BLaER1 treated with 17β-estradiol and CSF1 and Interleukin-3, amounts not matched to agents 10 nM and 100 nM (cell line): ENCODE data around the gene FBXO33.

Experiments
- H3K27ac ChIP-seq, 11 experiments: shearing (Covaris generic); formaldehyde crosslinking; 2 replicates each; pipeline ENCODE4 v1.8.1; 2022
- H3K27me3 ChIP-seq, 11 experiments: shearing (Covaris generic); formaldehyde crosslinking; 2 replicates each; pipeline ENCODE4 v1.8.1; 2022
- H3K36me3 ChIP-seq, 11 experiments: shearing (Covaris generic); formaldehyde crosslinking; 2 replicates each; pipeline ENCODE4 v1.8.1; 2022
- H3K4me1 ChIP-seq, 10 experiments: shearing (Covaris generic); formaldehyde crosslinking; 2 replicates each; pipeline ENCODE4 v1.8.1; 2022
- H3K4me2 ChIP-seq, 11 experiments: shearing (Covaris generic); formaldehyde crosslinking; 2 replicates each; pipeline ENCODE4 v1.8.1; 2022
- H3K4me3 ChIP-seq, 10 experiments: shearing (Covaris generic); formaldehyde crosslinking; 2 replicates each; pipeline ENCODE4 v1.8.1; 2022
- H3K9ac ChIP-seq, 11 experiments: shearing (Covaris generic); formaldehyde crosslinking; 2 replicates each; pipeline ENCODE4 v1.8.1; 2022
- H3K9me3 ChIP-seq, 11 experiments: shearing (Covaris generic); formaldehyde crosslinking; replicated peaks in 1 of 11; 2 replicates each; pipeline ENCODE4 v1.8.1; 2022
- H4K20me1 ChIP-seq, 11 experiments: shearing (Covaris generic); formaldehyde crosslinking; 2 replicates each; pipeline ENCODE4 v1.8.1; 2022
- Cebpa-rat ChIP-seq, 11 experiments: shearing (Covaris generic); IDR thresholded peaks; 2 replicates each; pipeline ENCODE4 v1.8.1; 2022

The FBXO33 gene, protein sequence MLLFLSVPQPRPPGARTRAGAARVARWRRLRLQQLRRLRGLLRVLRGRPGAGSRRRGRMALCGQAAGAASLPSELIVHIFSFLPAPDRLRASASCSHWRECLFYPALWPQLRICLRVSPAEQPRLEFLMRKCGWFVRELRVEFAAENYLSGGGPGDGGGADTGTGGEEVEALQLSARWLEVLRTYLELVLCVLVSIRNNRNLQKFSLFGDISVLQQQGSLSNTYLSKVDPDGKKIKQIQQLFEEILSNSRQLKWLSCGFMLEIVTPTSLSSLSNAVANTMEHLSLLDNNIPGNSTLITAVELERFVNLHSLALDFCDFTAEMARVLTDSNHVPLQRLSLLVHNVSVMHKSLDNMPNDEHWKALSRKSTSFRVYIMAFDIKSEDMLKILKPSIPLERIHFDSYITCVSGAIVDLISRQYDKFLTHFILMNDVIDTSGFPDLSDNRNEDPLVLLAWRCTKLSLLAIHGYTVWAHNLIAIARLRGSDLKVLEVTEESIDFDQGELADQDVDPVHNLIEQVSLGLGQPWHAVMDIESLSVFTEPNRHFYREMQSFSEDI

DNA sequence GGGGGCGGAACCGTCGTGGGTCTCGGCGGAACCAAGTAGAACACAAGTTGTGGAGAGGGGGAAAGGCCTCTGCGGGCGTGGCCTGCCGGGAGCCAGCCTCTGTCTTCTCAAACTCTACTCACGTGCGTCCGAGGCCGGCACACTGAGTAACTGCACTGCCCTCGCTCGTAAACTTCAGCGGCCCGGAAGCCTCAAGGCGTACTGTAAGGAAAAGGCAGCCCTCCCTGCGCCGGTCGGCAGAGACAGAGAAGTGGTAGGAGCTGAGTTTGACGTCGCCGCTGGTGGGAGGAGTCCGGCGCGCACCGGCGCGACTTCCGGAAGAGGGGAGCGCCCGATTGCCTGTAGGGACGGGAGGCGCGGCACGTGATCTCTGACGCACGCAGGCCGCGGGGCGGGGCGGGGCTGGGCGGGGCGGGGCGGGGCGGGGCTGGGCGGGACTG lies at the start of gene FBXO33:
Gene FBXO33, minus strand, starts transcription at position 255 of the 440 bp plus-strand sequence. CDS start 271 bp downstream, outside the sequence.
- peaks cover 22 to 41% (median 35%) of the 10 kb centered on the region in 10 experiments for H3K4me1 ChIP-seq
- peak within 1 kb of the TSS; percentile 98 to 100 (median 100) for H3K9ac ChIP-seq
- H3K4me2 ChIP-seq, result peak within 1 kb of the TSS; percentile 84 to 97 (median 93)

GRCh38 chr14:39474416-39474911 lies 42.2 kb upstream of the FBXO33 start:
- peaks cover 0 to 5% (median 0%) of the 10 kb centered on the region in 10 experiments; a peak in 1 of 20 replicates for H3K4me1 ChIP-seq

More for the DNA sequence above, at the start of gene FBXO33:
- peak within 1 kb of the TSS; percentile 84 to 99 (median 96) for H3K4me3 ChIP-seq
- H3K27ac ChIP-seq, result peak within 1 kb of the TSS; percentile 98 to 100 (median 100)
- H3K9me3 ChIP-seq, result no peaks in the 10 kb centered on the region
- peaks cover 36 to 48% (median 46%) of the 10 kb centered on the region in 11 experiments for H4K20me1 ChIP-seq
- TF ChIP-seq Cebpa-rat (IDR thresholded peaks at IDR 0.05), result no peak
- H3K36me3 ChIP-seq, result no peaks in the 10 kb centered on the region
- no peaks in the 10 kb centered on the region for H3K27me3 ChIP-seq

DNA sequence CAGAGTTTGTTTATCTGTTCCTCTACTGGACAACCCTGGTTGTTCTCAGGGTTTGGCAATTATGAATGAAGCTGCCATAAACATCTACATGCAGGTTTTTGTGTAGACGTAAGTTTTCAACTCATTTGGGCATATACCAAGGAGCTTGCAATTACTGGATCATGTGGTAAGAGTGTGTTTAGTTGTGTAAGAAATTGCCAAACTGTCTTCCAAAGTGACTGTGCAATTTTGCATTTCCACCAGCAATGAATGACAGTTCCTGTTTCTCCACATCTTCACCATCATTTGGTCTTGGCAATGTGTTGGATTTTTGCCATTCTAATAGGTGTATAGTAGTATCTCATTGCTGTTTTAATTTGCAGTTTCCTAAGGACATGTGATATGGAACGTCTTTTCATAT lies 39.8 kb upstream of the FBXO33 start:
- H3K9ac ChIP-seq, result no peak overlapping the region
- H3K9me3 ChIP-seq, result peaks cover 0 to 11% (median 5%) of the 10 kb centered on the region in 11 experiments; a peak in 10 of 22 replicates
- peaks cover 0 to 5% (median 0%) of the 10 kb centered on the region in 10 experiments; a peak in 1 of 20 replicates for H3K4me1 ChIP-seq
- no peaks in the 10 kb centered on the region for H4K20me1 ChIP-seq
- peak in 1 of 11 experiments; percentile 58; a peak in 2 of 22 replicates for TF ChIP-seq Cebpa-rat (IDR thresholded peaks at IDR 0.05)
- H3K4me2 ChIP-seq, result no peak overlapping the region
- no peaks in the 10 kb centered on the region for H3K36me3 ChIP-seq
- H3K4me3 ChIP-seq, result no peak overlapping the region
- H3K27me3 ChIP-seq, result no peaks in the 10 kb centered on the region
- H3K27ac ChIP-seq, result peak overlapping the region in 3 of 11 experiments; percentile 14 to 40 (median 22); a peak in 1 of 22 replicates

More at GRCh38 chr14:39474416-39474911, 42.2 kb upstream of the FBXO33 start:
- no peak overlapping the region for H3K4me3 ChIP-seq
- no peaks in the 10 kb centered on the region for H4K20me1 ChIP-seq
- no peaks in the 10 kb centered on the region for H3K36me3 ChIP-seq
- H3K27ac ChIP-seq, result no peak overlapping the region
- H3K27me3 ChIP-seq, result no peaks in the 10 kb centered on the region
- H3K9ac ChIP-seq, result no peak overlapping the region
- H3K9me3 ChIP-seq, result peaks cover 0 to 18% (median 8%) of the 10 kb centered on the region in 11 experiments; a peak in 10 of 22 replicates
- no peak for TF ChIP-seq Cebpa-rat (IDR thresholded peaks at IDR 0.05)
- H3K4me2 ChIP-seq, result no peak overlapping the region

- Histone ChIP-seq H3K4me3 (no peak overlapping the region), H3K36me3 (no peaks in the 10 kb centered on the region), H3K4me2 (no peak overlapping the region), H4K20me1 (no peaks in the 10 kb centered on the region), H3K9ac (no peak overlapping the region), H3K4me1 (peaks cover 0 to 5% (median 0%) of the 10 kb centered on the region in 10 experiments; a peak in 1 of 20 replicates), H3K27me3 (no peaks in the 10 kb centered on the region), H3K27ac (no peak overlapping the region), H3K9me3 (no peaks in the 10 kb centered on the region; a peak in 1 of 22 replicates)
- TF ChIP-seq Cebpa-rat (IDR thresholded peaks at IDR 0.05), result no peak
Measured at GRCh38 chr14:39469094-39469710, 37.0 kb upstream of the FBXO33 start.

DNA sequence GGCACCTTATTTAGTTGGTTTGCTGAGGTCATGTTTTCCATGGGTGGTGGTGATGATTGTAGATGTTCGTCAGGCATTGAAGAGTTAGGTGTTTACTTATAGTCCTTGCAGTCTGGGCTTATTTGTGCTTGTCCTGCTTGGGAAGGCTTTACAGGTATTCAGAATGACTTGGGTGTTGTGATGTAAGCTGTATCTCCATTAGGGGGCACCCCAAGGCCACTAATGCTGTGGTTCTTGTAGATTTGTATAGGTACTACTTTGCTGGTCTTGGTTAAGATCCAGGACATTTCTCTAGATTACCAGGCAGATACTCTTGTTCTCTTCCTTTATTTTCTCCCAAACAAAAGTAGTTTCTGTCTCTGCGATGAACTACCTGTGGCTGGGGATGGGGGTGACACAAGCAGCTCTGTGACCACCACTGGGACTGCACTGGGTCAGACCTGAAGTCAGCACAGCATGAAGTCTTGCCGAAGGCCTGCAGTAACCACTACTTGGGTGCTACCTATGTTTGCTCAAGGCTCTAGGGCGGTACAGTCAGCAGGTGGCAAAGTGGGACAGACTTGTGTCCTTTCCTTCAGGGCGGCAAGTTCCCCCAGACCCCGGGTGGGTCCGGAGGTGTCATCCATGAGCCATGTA lies 35.8 kb upstream of the FBXO33 start:
- H3K4me1 ChIP-seq, result peaks cover 0 to 5% (median 0%) of the 10 kb centered on the region in 10 experiments; a peak in 1 of 20 replicates
- no peaks in the 10 kb centered on the region for H3K27me3 ChIP-seq
- no peak overlapping the region for H3K9ac ChIP-seq
- TF ChIP-seq Cebpa-rat (IDR thresholded peaks at IDR 0.05), result no peak
- H3K4me2 ChIP-seq, result no peak overlapping the region
- H4K20me1 ChIP-seq, result no peaks in the 10 kb centered on the region
- H3K27ac ChIP-seq, result no peak overlapping the region
- H3K36me3 ChIP-seq, result no peaks in the 10 kb centered on the region
- no peaks in the 10 kb centered on the region; a peak in 1 of 22 replicates for H3K9me3 ChIP-seq
- H3K4me3 ChIP-seq, result no peak overlapping the region

DNA sequence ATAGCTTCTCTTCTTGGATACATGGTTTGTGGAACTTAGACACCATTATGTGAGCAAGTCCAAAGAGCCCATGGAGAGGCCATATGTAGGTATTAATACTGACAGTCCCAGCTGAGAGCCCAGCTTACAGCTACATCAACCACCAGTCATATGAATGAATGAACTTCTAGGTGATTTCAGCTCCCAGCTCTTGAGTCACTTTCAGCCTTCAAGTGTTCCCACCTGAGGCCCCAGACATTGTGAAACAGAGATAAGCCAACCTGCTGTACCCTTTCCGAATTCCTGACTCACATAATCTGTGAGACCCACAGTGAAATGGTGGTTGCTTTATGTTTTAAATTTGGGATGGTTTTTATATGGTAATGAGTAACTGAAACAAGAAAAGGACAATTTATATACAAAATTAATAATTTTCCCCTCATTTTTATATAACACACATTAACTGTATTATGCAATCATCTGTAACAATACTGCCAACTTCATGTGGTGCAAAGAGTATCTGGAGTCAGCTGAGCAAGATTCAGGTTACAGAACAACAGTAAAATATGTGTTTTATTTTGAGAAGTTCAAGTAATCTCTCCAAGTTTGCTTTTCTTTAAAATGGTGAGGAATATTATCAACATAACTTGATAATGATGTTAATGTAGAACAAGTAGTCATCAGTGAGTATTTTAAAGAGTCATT lies 27.7 kb upstream of the FBXO33 start:
- H4K20me1 ChIP-seq, result no peaks in the 10 kb centered on the region
- no peaks in the 10 kb centered on the region for H3K4me1 ChIP-seq
- H3K9ac ChIP-seq, result no peak overlapping the region
- H3K9me3 ChIP-seq, result no peaks in the 10 kb centered on the region
- no peak overlapping the region for H3K4me3 ChIP-seq
- no peak overlapping the region for H3K4me2 ChIP-seq
- no peaks in the 10 kb centered on the region for H3K36me3 ChIP-seq
- no peaks in the 10 kb centered on the region for H3K27me3 ChIP-seq
- no peak overlapping the region for H3K27ac ChIP-seq
- TF ChIP-seq Cebpa-rat (IDR thresholded peaks at IDR 0.05), result no peak

- TF ChIP-seq Cebpa-rat (IDR thresholded peaks at IDR 0.05), result no peak
- H3K4me2 ChIP-seq, result no peak overlapping the region
- no peak overlapping the region for H3K27ac ChIP-seq
- no peaks in the 10 kb centered on the region for H4K20me1 ChIP-seq
- no peak overlapping the region for H3K9ac ChIP-seq
- H3K4me1 ChIP-seq, result no peaks in the 10 kb centered on the region
- H3K27me3 ChIP-seq, result no peaks in the 10 kb centered on the region
- no peak overlapping the region for H3K4me3 ChIP-seq
- no peaks in the 10 kb centered on the region for H3K36me3 ChIP-seq
- H3K9me3 ChIP-seq, result no peaks in the 10 kb centered on the region
Measured at GRCh38 chr14:39456702-39457250, 24.5 kb upstream of the FBXO33 start.

- Histone ChIP-seq H3K4me3 (no peak overlapping the region), H3K27ac (no peak overlapping the region), H3K36me3 (no peaks in the 10 kb centered on the region), H3K9ac (no peak overlapping the region), H3K4me2 (no peak overlapping the region), H4K20me1 (no peaks in the 10 kb centered on the region), H3K4me1 (no peaks in the 10 kb centered on the region), H3K27me3 (no peaks in the 10 kb centered on the region), H3K9me3 (no peaks in the 10 kb centered on the region)
- no peak for TF ChIP-seq Cebpa-rat (IDR thresholded peaks at IDR 0.05)
Measured at GRCh38 chr14:39454906-39455539, 22.8 kb upstream of the FBXO33 start.
